Measurements from ENCODE around the gene CDKL1. TPM values are rescaled to one million over a fixed set of nuclear protein-coding genes. Genes with fewer than 3 reads are reported as not detected.
A peak's percentile ranks its signal among the peaks of the same experiment; 100 is the strongest.

Gene CDKL1
- total and polyA plus RNA-seq, 11 donors = 0.34 to 7.0 (median 2.5) TPM

GRCh38 chr14:50331596-50331995, 65.1 kb downstream of the CDKL1 start:
- peaks cover 0 to 46% (median 22%) of the 10 kb centered on the region in 9 donors for H3K36me3 ChIP-seq
- no peak for ATAC-seq

GRCh38 chr14:50321009-50321660, 75.5 kb downstream of the CDKL1 start:
- Histone ChIP-seq H3K9me3 (no peaks in the 10 kb centered on the region), H3K4me1 (peaks cover 0 to 28% (median 8%) of the 10 kb centered on the region in 12 donors), H3K4me3 (peak overlapping the region in 9 of 12 donors; percentile 15 to 49 (median 33)), H3K27ac (peak overlapping the region; percentile 10 to 77 (median 56)), H3K36me3 (peaks cover 0 to 35% (median 26%) of the 10 kb centered on the region in 9 donors), H3K27me3 (no peaks in the 10 kb centered on the region)
- TF ChIP-seq CTCF (IDR thresholded peaks at IDR 0.05) = peak; percentile 74 to 95 (median 86)
- no peak for TF ChIP-seq POLR2A (IDR thresholded peaks at IDR 0.05)
- ATAC-seq = peak; percentile 88 to 97 (median 96)
- peak in 3 of 5 donors; percentile 49 to 66 (median 63) for DNase-seq
- intact Hi-C loops (cut with DNase I) = loop anchor here in 9 of 10 donors (1.0 to 5.0 kb wide), 5 partner anchors 76 to 212 kb away; partner anchors contain the start of genes MAP4K5 (in 8 of the 9) and CDKL1 (in 1 of the 9)
- 6 to 8% (median 7%) methylated on average over 9 of the region's 9 CpGs for WGBS, 4 donors

More at GRCh38 chr14:50331596-50331995, 65.1 kb downstream of the CDKL1 start:
- intact Hi-C loops (cut with DNase I) = loop anchor here in 1 of 10 donors (1.0 kb wide), 1 partner anchor 15 kb away; no protein-coding TSS in a partner anchor
- Histone ChIP-seq H3K4me3 (no peak overlapping the region), H3K27me3 (no peaks in the 10 kb centered on the region), H3K27ac (no peak overlapping the region), H3K9me3 (no peaks in the 10 kb centered on the region), H3K4me1 (peaks cover 0 to 42% (median 32%) of the 10 kb centered on the region in 12 donors)
- DNase-seq = no peak
- TF ChIP-seq CTCF (IDR thresholded peaks at IDR 0.05) (no peak), POLR2A (IDR thresholded peaks at IDR 0.05) (no peak)

GRCh38 chr14:50320283-50320682, 76.4 kb downstream of the CDKL1 start:
- peak overlapping the region in 1 of 12 donors; percentile 39 for H3K4me3 ChIP-seq
- DNase-seq (no peak), ATAC-seq (peak in 1 of 4 donors; percentile 45)
- intact Hi-C loops (cut with DNase I) = loop anchor here in 6 of 10 donors (2.0 to 5.0 kb wide), 4 partner anchors 77 to 213 kb away; partner anchors contain the start of genes MAP4K5 (in 5 of the 6) and CDKL1 (in 1 of the 6)
- H3K27me3 ChIP-seq = no peaks in the 10 kb centered on the region
- TF ChIP-seq POLR2A (IDR thresholded peaks at IDR 0.05) (no peak), CTCF (IDR thresholded peaks at IDR 0.05) (no peak)
- peaks cover 0 to 28% (median 8%) of the 10 kb centered on the region in 12 donors for H3K4me1 ChIP-seq
- H3K27ac ChIP-seq = peak overlapping the region in 6 of 12 donors; percentile 8 to 77 (median 60)
- H3K9me3 ChIP-seq = no peaks in the 10 kb centered on the region
- WGBS, 4 donors = 65 to 76% (median 71%) methylated on average over 8 of the region's 8 CpGs
- H3K36me3 ChIP-seq = peaks cover 0 to 26% (median 18%) of the 10 kb centered on the region in 9 donors

GRCh38 chr14:50319721-50320120, 77.0 kb downstream of the CDKL1 start:
- H3K27me3 ChIP-seq = no peaks in the 10 kb centered on the region
- DNase-seq (no peak), ATAC-seq (no peak)
- no peaks in the 10 kb centered on the region for H3K9me3 ChIP-seq
- H3K36me3 ChIP-seq = peaks cover 0 to 21% (median 12%) of the 10 kb centered on the region in 9 donors
- TF ChIP-seq CTCF (IDR thresholded peaks at IDR 0.05) (no peak), POLR2A (IDR thresholded peaks at IDR 0.05) (no peak)
- 87 to 95% (median 90%) methylated on average over 2 of the region's 2 CpGs for WGBS, 4 donors
- H3K4me1 ChIP-seq = peaks cover 0 to 28% (median 8%) of the 10 kb centered on the region in 12 donors
- intact Hi-C loops (cut with DNase I) = loop anchor here in 7 of 10 donors (1.0 to 5.0 kb wide), 5 partner anchors 78 to 213 kb away; partner anchors contain the start of genes MAP4K5 (in 6 of the 7) and CDKL1 (in 1 of the 7)
- peak overlapping the region in 2 of 12 donors; percentile 72 to 77 for H3K27ac ChIP-seq
- H3K4me3 ChIP-seq = no peak overlapping the region

All from heart left ventricle (tissue), 16 donors.